A549 (cell line): ENCODE measurements around the gene CYLD.

Experiments
- BHLHE40 ChIP-seq: IDR thresholded peaks from 2 replicates; pipeline ENCODE4 v1.6.1; 2012; ENCODE audit warnings: low read depth, low read length, inconsistent platforms
- CBX8 ChIP-seq: fragments of 200-600 bp; sonication (generic); IDR thresholded peaks from 2 replicates; pipeline ENCODE4 v1.6.1; 2016
- CHD2 ChIP-seq: fragments of 150-350 bp; IDR thresholded peaks from 2 replicates; pipeline ENCODE4 v1.6.1; 2014; ENCODE audit warnings: low read length; ENCODE audit not compliant: partially characterized antibody
- CHD4 ChIP-seq: fragments of 200-600 bp; sonication (generic); IDR thresholded peaks from 2 replicates; pipeline ENCODE4 v1.6.1; 2016; ENCODE audit warnings: antibody characterized with exemption, mild to moderate bottlenecking, borderline replicate concordance
- CTCF ChIP-seq: fragments of >200 bp; sonication (Bioruptor Twin); formaldehyde crosslinking; IDR thresholded peaks from 3 replicates; pipeline ENCODE4 v1.5.1; 2016
- EP300 ChIP-seq, 2 experiments: fragments of >200 bp; sonication (Bioruptor Twin); formaldehyde crosslinking; IDR thresholded peaks; 2 replicates in 1 of 2; 3 replicates in 1 of 2; pipeline ENCODE4 v1.6.1; 2016 to 2017
- HMGXB4 ChIP-seq: fragments of 250-450 bp; sonication (Bioruptor Pico); IDR thresholded peaks from 2 replicates; pipeline ENCODE4 v1.5.0; 2021; ENCODE audit warnings: mild to moderate bottlenecking, moderate library complexity, borderline replicate concordance
- JUNB ChIP-seq: fragments of >200 bp; sonication (Bioruptor Twin); formaldehyde crosslinking; IDR thresholded peaks from 2 replicates; pipeline ENCODE4 v1.6.1; 2016
- POLR2A ChIP-seq: IDR thresholded peaks from 2 replicates; pipeline ENCODE4 v1.6.1; 2012; ENCODE audit warnings: mild to moderate bottlenecking, low read length
- POLR2AphosphoS2 ChIP-seq: conservative IDR thresholded peaks from 2 replicates; pipeline ENCODE4 v1.6.1; 2012; ENCODE audit warnings: low read length, improper control_type of control experiment, inconsistent platforms
- REST ChIP-seq: fragments of 200-600 bp; sonication (generic); IDR thresholded peaks from 2 replicates; pipeline ENCODE4 v1.6.1; 2016; ENCODE audit warnings: antibody characterized with exemption, mild to moderate bottlenecking, moderate library complexity
- USF2 ChIP-seq: fragments of 450-650 bp; IDR thresholded peaks from 2 replicates; pipeline ENCODE4 v1.6.1; 2014; ENCODE audit warnings: antibody characterized with exemption

- TF ChIP-seq EP300 (IDR thresholded peaks at IDR 0.05) (no peak), BHLHE40 (no peak), POLR2A (no peak), REST (no peak), CTCF (no peak), JUNB (no peak), CHD2 (no peak), CBX8 (no peak), POLR2AphosphoS2 (no peak), CHD4 (no peak), HMGXB4 (CRISPR knock-in tag) (no peak), USF2 (no peak)
Observed at GRCh38 chr16:50845296-50845695, 103.4 kb downstream of the CYLD start.
